ENCODE data around the gene WASHC4.

GRCh38 chr12:105116969-105117368 is 9.4 kb downstream of the WASHC4 start:
- TF ChIP-seq, protein P1, sequence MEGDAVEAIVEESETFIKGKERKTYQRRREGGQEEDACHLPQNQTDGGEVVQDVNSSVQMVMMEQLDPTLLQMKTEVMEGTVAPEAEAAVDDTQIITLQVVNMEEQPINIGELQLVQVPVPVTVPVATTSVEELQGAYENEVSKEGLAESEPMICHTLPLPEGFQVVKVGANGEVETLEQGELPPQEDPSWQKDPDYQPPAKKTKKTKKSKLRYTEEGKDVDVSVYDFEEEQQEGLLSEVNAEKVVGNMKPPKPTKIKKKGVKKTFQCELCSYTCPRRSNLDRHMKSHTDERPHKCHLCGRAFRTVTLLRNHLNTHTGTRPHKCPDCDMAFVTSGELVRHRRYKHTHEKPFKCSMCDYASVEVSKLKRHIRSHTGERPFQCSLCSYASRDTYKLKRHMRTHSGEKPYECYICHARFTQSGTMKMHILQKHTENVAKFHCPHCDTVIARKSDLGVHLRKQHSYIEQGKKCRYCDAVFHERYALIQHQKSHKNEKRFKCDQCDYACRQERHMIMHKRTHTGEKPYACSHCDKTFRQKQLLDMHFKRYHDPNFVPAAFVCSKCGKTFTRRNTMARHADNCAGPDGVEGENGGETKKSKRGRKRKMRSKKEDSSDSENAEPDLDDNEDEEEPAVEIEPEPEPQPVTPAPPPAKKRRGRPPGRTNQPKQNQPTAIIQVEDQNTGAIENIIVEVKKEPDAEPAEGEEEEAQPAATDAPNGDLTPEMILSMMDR (IDR thresholded peaks at IDR 0.05): no peak
- no peak for TF ChIP-seq POLR2A (IDR thresholded peaks at IDR 0.05)
- no peak for TF ChIP-seq POLR2AphosphoS5 (IDR thresholded peaks at IDR 0.05)
- no peak for TF ChIP-seq EP300 (IDR thresholded peaks at IDR 0.05; ENCODE audit: low read depth)

All from transverse colon (tissue), 4 donors.